ENCODE measurements around the gene DNAAF1. TPM values are rescaled to one million over a fixed set of nuclear protein-coding genes. Genes with fewer than 3 reads are reported as not detected.
A peak's percentile ranks its signal among the peaks of the same experiment; 100 is the strongest.
"Not testable (repeated sequence)": the region's sequence is repeated elsewhere in the genome, so short reads cannot be mapped to it uniquely, and the experiment has no call there.

Gene DNAAF1
- total RNA-seq, 3 donors from 2014 or later (not counting 1 experiment from before 2014, with no cell fraction given) = 0.43 to 2.9 (median 0.95) TPM

GRCh38 chr16:84199097-84199496, 54.0 kb downstream of the DNAAF1 start:
- Mint-ChIP-seq H3K27me3 (ENCODE audit: low read depth in 2 of 2) (peaks cover 0 to 3% of the 10 kb centered on the region in 2 donors), H3K27ac (no peak overlapping the region), H3K36me3 (no peaks in the 10 kb centered on the region), H3K4me3 (no peak overlapping the region), H3K9me3 (no peaks in the 10 kb centered on the region), H3K4me1 (peaks cover 0 to 6% of the 10 kb centered on the region in 2 donors)
- Histone ChIP-seq H3K36me3 (ENCODE audit: control insufficient read depth, insufficient read depth, low read length) (no peaks in the 10 kb centered on the region), H3K27me3 (ENCODE audit: control insufficient read depth, insufficient read depth, low read length) (no peaks in the 10 kb centered on the region), H3K4me1 (ENCODE audit: control insufficient read depth, insufficient read depth, low read length) (peaks cover 8% of the 10 kb centered on the region), H3K4me3 (ENCODE audit: low read length) (no peak overlapping the region), H3K9me3 (ENCODE audit: control insufficient read depth, insufficient read depth, low read length) (no peaks in the 10 kb centered on the region), H3K27ac (ENCODE audit: low read length) (no peak overlapping the region)
- intact Hi-C loops (cut with micrococcal nuclease) = no loop called here
- 79% methylated on average over 13 of the region's 13 CpGs for WGBS (ENCODE audit: insufficient coverage)
- TF ChIP-seq CTCF (IDR thresholded peaks at IDR 0.05) = no peak
- ATAC-seq = no peak
- no peak for DNase-seq

GRCh38 chr16:84199861-84200260, 54.8 kb downstream of the DNAAF1 start:
- Mint-ChIP-seq H3K36me3 (no peaks in the 10 kb centered on the region), H3K4me1 (no peaks in the 10 kb centered on the region), H3K27me3 (ENCODE audit: low read depth in 2 of 2) (peaks cover 0 to 3% of the 10 kb centered on the region in 2 donors), H3K27ac (no peak overlapping the region), H3K4me3 (no peak overlapping the region), H3K9me3 (no peaks in the 10 kb centered on the region)
- no peaks in the 10 kb centered on the region for H3K36me3 ChIP-seq (ENCODE audit: control insufficient read depth, insufficient read depth, low read length)
- H3K4me3 ChIP-seq (ENCODE audit: low read length) = no peak overlapping the region
- no peak for TF ChIP-seq CTCF (IDR thresholded peaks at IDR 0.05)
- no peak for DNase-seq
- ATAC-seq = peak in 2 of 3 donors; percentile 14 to 21
- H3K27me3 ChIP-seq (ENCODE audit: control insufficient read depth, insufficient read depth, low read length) = no peaks in the 10 kb centered on the region
- H3K9me3 ChIP-seq (ENCODE audit: control insufficient read depth, insufficient read depth, low read length) = no peaks in the 10 kb centered on the region
- WGBS (ENCODE audit: insufficient coverage) = 64% methylated on average over 9 of the region's 10 CpGs
- no peaks in the 10 kb centered on the region for H3K4me1 ChIP-seq (ENCODE audit: control insufficient read depth, insufficient read depth, low read length)
- intact Hi-C loops (cut with micrococcal nuclease) = no loop called here
- no peak overlapping the region for H3K27ac ChIP-seq (ENCODE audit: low read length)

GRCh38 chr16:84204551-84204950, 59.4 kb downstream of the DNAAF1 start:
- 87% methylated on average over 26 of the region's 26 CpGs for WGBS (ENCODE audit: insufficient coverage)
- not testable (repeated sequence) for DNase-seq

GRCh38 chr16:84205123-84205522, 60.0 kb downstream of the DNAAF1 start:
- H3K4me1 ChIP-seq (ENCODE audit: control insufficient read depth, insufficient read depth, low read length); H3K27me3 ChIP-seq (ENCODE audit: control insufficient read depth, insufficient read depth, low read length); H3K27ac ChIP-seq (ENCODE audit: low read length); DNase-seq; intact Hi-C loops (cut with micrococcal nuclease); H3K27me3 Mint-ChIP-seq (ENCODE audit: low read depth in 2 of 2); H3K9me3 ChIP-seq (ENCODE audit: control insufficient read depth, insufficient read depth, low read length); H3K36me3 ChIP-seq (ENCODE audit: control insufficient read depth, insufficient read depth, low read length); H3K36me3 Mint-ChIP-seq; H3K4me1 Mint-ChIP-seq; H3K9me3 Mint-ChIP-seq; H3K27ac Mint-ChIP-seq; ATAC-seq; H3K4me3 ChIP-seq (ENCODE audit: low read length); H3K4me3 Mint-ChIP-seq: not testable (repeated sequence)
- 91% methylated on average over 6 of the region's 6 CpGs for WGBS (ENCODE audit: insufficient coverage)

More at GRCh38 chr16:84204551-84204950, 59.4 kb downstream of the DNAAF1 start:
- H3K9me3 ChIP-seq (ENCODE audit: control insufficient read depth, insufficient read depth, low read length); H3K9me3 Mint-ChIP-seq; H3K4me3 ChIP-seq (ENCODE audit: low read length); H3K36me3 Mint-ChIP-seq; H3K27ac ChIP-seq (ENCODE audit: low read length); H3K36me3 ChIP-seq (ENCODE audit: control insufficient read depth, insufficient read depth, low read length); H3K27me3 Mint-ChIP-seq (ENCODE audit: low read depth in 2 of 2); intact Hi-C loops (cut with micrococcal nuclease); ATAC-seq; H3K27ac Mint-ChIP-seq; H3K4me1 ChIP-seq (ENCODE audit: control insufficient read depth, insufficient read depth, low read length); H3K4me3 Mint-ChIP-seq; H3K27me3 ChIP-seq (ENCODE audit: control insufficient read depth, insufficient read depth, low read length); H3K4me1 Mint-ChIP-seq: not testable (repeated sequence)
